Urothelium cell line (cell line): ENCODE results near the gene NAGS.
"Not testable (repeated sequence)": the region's sequence is repeated elsewhere in the genome, so short reads cannot be mapped to it uniquely, and the experiment has no call there.

Source experiments
- DNase-seq: peaks from one replicate; pipeline ENCODE4 v3.0.0; 2011; ENCODE audit warnings: low spot score, mixed read lengths
- FAIRE-seq: peaks from 2 replicates; lab custom pipeline; 2011; peaks lifted over from hg19 to GRCh38; lab: Jason Lieb, UNC

NAGS gene, protein sequence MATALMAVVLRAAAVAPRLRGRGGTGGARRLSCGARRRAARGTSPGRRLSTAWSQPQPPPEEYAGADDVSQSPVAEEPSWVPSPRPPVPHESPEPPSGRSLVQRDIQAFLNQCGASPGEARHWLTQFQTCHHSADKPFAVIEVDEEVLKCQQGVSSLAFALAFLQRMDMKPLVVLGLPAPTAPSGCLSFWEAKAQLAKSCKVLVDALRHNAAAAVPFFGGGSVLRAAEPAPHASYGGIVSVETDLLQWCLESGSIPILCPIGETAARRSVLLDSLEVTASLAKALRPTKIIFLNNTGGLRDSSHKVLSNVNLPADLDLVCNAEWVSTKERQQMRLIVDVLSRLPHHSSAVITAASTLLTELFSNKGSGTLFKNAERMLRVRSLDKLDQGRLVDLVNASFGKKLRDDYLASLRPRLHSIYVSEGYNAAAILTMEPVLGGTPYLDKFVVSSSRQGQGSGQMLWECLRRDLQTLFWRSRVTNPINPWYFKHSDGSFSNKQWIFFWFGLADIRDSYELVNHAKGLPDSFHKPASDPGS

DNA sequence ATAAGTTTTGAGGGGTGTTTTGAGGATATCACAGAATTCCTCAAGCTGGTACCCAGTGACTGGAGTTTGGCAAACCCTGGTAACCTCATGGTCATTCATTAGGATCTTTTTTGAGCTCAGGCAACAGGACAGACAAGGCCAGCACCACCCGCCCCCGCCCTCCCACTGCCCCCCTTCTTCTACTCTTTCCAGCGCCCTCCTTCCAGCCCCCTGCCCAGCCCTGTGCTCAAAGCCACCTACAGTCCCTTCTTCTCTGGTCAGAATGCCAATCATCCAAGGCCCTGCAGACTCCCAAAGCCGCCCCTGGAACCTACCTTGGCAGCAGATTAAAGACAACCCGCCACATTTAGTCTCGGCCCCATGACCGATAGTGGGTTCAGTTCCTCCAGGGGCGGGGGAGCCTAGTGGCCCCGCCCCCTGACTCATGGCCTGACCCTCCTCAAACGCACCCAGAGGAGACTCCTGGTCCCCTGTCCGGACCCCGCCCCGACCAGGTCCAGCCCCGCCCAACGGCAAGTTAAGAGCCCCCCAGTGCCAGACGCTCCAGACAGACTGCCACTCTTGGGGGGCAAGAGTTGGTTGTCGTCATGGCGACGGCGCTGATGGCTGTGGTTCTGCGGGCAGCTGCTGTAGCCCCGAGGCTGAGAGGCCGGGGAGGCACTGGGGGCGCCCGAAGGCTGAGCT lies at the start of gene NAGS:
Gene NAGS (plus strand): TSS at position 546 of the 684 bp plus-strand sequence. CDS start 42 bp downstream, at position 588.
- no peak for FAIRE-seq
- DNase-seq: no peak

DNA sequence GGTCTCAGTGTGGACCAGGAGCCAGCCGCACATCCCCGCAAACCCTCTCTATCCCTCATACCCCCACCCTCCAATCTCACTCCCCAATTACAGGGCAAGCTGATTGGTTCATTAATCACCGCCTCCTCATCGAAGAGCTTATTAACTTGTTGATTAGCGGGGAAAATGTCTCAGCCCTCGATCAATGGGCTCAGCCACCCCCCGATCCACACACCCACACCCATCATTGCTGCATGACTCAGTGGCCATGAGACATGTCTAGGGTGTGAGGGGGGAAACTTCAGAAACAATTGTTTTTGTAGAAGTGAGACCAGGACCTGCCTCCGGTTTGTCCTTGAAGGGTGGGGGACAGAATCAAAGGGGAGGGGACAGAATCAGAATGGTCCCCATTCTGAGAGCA lies 48.2 kb upstream of the NAGS start:
- FAIRE-seq (no peak), DNase-seq (peak; percentile 57)

DNA sequence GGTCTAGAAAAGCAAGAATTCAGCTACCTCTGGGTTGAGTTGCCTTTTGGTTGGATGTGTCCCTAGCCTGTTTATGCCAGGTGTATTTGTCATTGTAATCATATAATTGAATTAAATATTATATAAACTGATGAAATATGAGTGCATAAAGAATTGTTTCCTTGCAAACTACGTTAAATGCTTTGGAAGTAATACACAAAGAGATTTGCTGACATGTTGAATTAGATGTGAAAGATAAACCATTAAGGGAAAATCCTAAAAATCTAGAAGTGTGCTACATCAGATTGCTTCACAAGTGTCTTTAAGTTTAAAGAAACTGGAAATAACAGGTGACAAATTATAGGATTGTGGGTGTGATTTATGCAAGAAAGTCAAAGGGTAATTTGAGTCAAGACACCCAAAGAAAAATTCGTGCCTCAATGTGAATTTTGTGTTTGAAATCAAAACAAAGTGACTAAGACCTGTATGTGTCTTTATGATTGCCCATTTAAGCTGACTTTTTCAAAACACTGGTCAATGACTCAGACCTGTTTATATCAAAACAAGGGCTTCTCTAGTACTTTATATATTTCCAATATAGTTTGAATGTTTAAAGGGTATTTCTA lies 45.6 kb upstream of the NAGS start:
- FAIRE-seq: no peak
- no peak for DNase-seq

DNA sequence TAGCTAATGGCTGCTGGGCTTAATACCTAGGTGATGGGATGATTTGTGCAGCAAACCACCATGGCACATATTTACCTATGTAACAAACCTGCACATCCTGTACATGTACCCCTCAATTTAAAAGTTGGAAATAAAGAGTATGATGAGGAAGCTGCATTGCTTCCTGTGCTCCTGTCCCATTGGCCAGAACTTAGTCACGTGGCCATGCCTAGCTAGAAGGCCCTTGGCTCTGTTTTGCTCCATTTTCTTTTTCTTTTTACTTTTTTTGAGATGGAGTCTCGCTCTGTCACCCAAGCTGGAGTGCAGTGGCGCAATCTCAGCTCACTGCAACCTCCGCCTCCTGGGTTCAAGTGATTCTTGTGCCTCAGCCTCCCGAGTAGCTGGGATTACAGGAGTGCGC lies 43.1 kb upstream of the NAGS start:
- DNase-seq, FAIRE-seq: not testable (repeated sequence)

DNA sequence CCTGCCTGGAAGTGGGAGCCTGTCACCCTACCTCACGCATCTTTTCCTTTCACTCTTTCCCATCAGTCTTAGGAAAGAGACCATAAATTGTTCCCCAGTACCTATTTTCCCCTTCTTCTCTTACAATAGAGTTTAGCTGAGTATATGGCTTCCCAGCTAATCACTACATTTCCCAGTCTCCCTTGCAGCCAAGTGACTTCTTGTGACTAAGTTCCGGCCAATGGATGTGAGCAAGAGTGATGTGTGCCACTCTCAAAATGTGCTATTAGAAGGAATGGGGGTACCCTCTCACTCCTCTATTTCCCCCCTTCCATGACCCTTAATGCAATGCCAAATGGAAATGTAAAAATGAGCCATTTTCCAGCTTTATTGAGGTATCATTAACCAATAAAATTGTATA lies 42.5 kb upstream of the NAGS start:
- FAIRE-seq: peak; percentile 42
- DNase-seq: no peak

DNA sequence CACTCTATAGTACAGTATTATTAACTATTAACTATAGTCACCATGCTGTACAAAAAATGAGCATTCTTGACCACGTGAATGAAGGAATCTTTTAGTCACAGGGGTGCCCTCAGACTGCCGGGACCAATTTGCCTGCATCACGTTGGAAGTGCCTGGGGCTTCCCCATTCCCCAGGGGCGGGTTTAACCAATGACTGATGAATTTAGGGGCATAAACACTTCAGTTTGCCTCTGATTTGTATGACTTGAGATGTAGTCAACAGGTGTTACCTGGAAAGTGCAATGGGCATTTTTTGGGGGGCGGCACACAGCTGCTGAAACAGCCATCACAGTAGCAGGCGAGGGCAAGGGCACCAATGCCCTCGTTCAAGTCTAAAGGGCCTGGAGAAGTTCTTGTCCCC lies 41.9 kb upstream of the NAGS start:
- no peak for FAIRE-seq
- DNase-seq: no peak

DNA sequence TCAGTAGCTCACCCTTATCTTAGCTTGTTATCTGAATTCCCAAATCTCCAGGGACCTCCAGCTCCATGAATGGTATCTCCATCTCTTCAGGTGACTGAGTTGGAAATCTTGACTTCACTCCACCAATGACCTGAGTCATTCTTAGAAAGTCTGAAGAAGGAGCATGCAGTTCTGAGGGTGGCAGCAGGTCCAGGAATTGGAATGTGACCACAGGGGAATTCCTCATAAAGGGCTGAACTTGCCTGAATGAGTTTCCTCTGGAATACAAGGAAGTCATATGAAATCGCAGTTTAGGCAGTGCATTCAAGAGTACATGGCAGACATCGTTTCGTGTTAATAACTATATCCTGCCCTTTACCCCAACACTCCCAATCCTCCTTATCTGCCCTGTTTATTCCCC lies 38.1 kb upstream of the NAGS start:
- DNase-seq (no peak), FAIRE-seq (peak; percentile 61)

DNA sequence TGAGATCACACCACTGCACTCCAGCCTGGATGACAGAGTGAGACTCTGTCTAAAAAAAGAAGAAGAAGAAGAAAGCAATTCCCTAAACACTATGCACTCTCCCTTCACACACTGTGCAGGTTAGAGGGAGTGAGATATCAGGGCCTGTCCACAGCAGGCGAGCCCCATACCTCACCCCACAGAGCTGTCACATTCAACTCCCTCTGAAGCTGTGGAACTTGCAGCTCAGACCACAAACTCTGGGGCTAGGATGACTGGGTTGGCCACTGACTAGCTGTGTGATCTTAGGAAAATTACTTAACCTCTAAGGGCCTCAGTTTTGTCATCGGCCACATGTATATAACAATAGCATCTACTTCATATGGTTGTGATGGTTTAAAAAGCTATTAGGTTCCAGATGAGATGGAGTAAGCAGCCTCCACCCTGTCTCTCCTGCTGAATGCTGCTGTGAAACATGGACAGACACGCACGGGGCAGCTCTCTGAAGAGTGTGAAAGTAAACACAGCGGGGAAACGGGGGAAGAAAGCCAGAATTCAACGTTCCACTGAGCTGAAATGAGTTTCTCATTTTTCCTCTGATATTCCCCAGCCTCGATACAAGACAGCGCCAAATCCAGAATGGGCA lies 37.1 kb upstream of the NAGS start:
- no peak for DNase-seq
- FAIRE-seq: no peak

DNA sequence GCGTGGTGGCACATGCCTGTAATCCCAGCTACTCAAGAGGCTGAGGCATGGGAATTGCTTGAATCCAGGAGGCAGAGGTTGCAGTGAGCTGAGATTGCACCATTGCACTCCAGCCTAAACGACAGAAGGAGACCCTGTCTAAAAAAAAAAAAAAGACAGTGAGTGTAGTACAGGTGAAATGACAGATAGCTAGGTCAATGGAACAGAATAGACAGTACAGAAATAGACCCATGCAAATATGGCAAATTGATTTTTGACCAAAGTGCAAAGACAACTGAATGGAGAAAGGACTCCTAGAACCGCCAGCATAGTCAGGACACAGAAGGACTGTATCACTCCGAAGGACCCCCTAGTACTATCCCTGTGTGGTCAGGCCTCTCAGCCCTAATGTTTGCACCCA lies 34.1 kb upstream of the NAGS start:
- DNase-seq (no peak), FAIRE-seq (no peak)

DNA sequence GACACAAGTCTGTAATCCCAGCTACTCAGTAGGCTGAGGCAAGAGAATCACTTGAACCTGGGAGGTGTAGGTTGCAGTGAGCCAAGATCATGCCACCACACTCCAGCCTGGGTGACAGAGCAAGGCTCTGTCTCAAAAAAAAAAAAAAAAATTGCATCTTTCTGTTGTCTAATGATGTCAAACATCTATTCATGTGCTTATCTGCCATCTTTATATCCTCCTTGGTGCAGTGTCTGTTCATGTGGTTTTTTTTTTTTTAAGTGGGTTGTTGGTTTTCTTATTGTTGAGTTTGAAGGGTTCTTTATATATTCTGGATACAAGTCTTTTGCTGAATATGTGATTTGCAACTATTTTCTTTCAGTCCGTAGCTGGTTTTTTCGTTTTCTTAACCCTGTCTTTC lies 33.0 kb upstream of the NAGS start:
- DNase-seq, FAIRE-seq: not testable (repeated sequence)

DNA sequence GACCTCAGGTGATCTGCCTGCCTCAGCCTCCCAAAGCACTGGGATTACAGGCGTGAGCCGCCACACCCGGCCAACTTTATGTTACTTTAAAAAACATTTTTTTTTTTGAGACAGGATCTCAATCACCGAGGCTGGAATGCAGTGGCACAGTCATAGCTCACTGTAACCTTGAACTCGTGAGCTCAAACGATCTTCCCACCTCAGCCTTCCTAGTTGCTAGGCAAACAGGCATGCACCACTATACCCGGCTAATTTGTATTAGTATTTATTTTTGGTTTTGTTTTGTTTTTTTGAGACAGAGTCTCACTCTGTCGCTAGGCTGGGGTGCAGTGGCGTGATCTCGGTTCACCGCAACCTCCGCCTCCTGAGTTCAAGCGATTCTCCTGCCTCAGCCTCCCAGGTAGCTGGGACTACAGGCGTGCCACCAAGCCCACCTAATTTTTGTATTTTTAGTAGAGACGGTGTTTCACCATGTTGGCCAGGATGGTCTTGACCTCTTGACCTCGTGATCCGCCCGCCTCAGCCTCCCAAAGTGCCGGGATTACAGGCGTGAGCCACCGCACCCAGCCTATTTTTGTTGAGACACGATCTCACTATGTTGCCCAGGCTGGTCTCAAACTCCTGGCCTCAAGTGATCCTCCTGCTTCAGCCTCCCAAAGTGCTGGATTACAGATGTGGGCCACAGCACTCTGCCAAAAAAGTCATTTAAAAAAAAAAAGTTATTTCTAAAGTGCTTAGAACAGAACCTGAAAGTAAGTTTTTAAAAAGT lies 31.8 kb upstream of the NAGS start:
- not testable (repeated sequence) for DNase-seq, FAIRE-seq

DNA sequence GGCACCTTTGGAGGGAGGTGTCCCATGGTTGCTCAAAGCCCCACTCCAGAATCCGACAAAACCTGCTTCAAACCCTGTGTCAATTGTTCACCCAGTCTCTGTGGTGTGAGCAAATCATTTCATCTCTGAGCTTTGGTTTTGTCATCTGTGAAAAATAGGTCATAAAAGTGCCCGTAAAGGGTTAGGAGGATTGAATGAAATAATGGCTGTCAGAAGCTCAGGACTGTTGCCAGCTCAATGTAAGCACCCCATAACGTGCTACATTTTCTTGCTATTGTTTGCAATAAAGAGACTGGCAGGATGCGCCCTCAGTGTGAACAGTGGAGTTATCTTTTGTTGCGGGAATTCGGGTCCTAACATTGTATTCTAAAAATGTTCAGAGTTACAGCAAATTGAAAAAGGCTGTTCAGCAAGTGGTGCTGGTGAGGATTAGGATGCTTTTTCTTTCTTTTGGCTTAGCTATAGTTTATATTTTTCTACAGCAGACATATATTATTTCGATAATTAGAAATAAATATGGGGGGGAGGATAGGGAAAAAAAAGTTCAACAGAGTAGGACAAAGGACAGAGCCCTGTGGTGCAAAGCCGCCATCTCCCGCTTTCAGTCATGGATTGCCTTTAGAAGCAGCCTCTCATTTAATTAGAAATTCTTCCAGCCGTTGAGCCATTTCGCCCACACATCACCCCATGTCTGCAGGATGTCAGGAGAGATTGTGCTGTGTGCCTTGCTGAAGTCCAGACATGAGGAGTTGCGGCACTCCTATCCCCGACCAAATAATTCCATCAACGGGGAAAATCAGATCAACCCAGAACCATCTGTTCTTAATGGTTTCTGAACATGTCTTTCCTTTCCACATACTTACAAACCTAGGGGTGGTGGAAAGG lies 29.8 kb upstream of the NAGS start:
- FAIRE-seq (no peak), DNase-seq (no peak)

DNA sequence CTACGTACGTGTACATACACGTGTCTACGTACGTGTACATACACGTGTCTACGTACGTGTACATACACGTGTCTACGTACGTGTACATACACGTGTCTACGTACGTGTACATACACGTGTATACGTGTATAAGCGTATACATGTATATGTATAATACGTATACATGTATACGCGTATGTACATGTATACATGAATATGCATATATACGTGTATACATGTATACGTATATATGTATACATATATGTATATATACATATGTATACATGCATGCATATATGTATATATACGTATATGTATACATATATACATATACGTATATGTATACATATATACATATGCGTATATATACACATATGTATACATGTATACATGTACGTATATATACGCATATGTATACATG lies 28.5 kb upstream of the NAGS start:
- DNase-seq: no peak
- FAIRE-seq: no peak

DNA sequence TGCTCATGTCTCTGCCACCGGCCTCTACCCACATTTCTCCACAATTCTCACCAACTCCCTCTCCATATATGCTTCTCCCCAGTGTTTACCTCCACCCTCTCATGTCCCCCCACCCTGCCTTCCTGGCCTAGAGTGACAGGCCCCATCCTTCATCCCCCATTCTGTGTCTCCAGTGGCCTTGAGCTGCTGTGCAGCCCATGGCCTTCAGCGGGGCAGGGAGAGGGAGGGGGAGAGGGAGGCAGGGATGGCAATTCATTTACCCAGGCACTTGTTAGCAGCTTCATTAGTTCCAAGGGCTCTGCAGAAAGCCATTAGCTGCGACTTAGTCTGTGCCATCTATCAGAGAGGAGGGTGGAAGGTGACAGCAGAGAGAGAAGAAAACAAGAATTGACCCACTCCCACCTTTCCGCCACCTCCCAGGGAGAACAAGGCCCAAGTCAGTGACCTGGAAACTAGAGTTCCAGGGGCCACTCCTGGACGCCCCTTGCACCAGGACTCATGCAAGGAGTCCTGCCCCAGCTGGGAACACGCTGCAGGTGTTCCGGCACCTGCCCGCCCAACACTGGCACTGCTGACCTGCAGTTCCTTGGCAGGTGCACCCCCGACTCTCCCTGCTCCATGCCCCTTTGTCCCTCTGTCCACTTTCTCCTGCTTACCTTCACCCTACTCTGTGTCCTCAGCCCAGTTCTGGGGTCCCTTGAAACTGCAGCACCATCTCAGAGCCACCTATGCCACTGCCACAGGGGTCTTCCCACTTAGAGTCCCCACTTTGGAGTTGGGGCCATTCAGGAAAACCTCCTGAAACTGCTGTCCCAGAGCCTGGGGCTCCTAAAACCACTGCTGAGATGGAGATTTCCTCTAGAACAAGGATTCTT lies 27.2 kb upstream of the NAGS start:
- DNase-seq (no peak), FAIRE-seq (no peak)

DNA sequence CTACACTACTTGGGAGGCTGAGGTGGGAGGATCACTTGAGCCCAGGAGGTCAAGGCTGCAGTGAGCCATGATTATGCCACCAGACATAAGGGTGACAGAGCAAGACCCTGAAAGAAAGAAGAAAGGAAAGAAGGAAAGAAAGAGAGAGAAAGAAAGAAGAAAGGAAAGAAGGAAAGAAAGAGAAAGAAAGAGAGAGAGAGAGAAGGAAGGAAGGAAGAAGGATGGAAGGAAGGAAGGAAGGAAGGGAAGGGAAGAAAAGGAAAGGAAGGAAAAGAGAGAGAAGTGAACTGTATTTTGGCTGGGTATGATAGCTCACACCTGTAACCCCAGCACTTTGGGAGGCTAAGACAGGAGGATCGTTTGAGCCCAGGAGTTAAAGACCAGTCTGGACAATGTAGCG lies 26.3 kb upstream of the NAGS start:
- DNase-seq: no peak
- no peak for FAIRE-seq

DNA sequence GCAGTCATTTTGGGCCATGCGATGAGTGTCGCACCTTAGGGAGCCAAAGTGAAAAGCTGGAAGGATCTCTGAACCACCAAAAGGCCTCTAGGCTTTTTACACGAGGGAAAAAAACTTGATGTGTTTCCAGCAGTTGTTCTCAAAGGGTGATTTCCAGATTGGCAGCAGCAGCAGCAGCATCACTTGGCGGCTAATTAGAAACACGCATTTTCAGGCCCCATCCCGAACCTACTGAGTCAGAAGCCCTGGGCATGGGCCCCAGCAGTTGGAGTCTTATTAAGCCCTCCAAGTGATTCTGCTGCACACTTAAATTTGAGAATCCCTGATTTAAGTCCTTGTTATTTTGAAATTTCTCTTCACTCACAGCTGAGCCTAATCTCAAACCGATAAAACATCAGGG lies 25.4 kb upstream of the NAGS start:
- DNase-seq (no peak), FAIRE-seq (no peak)

DNA sequence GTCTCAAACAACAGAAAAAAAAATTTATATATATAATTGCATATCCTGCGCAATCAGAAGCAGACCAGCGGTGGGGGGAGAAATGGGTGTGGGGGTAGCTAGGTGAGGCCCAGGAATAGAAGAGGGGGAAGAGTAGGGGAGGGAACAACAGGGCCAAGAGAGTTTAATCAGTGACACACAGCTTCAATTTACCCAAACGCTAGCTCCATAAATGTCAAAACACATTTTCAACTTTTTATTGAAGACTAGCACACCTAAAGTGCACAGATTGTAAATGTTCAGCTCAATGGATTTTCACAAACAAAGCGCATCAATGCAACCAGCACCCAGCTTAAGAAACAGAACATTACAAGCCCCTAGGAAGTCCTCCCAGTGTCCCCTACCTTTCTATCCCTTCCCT lies 24.8 kb upstream of the NAGS start:
- FAIRE-seq: no peak

DNA sequence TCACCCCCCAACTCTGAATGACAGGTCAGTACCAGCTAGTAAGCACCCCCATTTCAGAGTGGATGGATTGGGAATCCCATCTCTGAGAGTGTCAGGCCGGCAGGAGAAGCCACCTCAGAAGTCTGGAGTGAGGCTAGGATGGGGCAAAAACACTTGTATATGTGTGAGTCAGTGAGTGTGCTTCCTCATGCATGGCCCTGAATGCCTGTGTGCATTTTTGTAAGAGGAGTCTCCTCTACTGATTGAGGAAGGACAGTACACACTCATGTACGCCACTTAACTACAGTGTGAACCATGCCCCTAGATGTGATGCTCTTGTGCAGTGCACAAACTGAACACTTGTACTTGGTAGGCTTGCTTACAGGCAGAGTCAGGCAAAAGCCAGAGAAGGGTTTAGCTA lies 22.3 kb upstream of the NAGS start:
- peak; percentile 79 for FAIRE-seq
- DNase-seq: no peak

More for the DNA sequence above, 24.8 kb upstream of the NAGS start:
- DNase-seq: no peak

DNA sequence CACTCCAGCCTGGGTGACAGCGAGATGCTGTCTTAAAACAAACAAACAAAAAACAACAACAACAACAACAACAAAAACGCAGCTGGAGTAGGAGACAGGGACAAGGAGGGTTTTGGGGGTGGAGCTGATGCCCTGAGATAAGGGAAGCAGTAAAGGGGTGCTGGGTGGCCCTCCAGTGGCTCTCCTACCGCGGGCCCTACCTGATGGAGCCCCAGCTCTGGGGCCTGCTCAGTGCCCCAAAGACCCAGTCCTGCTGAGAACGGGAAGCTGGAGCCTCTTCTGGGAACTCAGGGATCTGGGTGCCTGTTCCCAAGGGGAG lies 21.3 kb upstream of the NAGS start:
- no peak for FAIRE-seq
- no peak for DNase-seq
